K562 (cell line): ENCODE measurements around the gene SLC16A5. TPM values are rescaled to one million over a fixed set of nuclear protein-coding genes. Genes with fewer than 3 reads are reported as not detected.
A peak's percentile ranks its signal among the peaks of the same experiment; 100 is the strongest.

Source experiments
- ATAC-seq: fragments of 200-7000 bp; cut with Tn5 transposase; 3 replicates; pipeline ENCODE4 v1.9.1; 2020; ENCODE audit warnings: moderate library complexity
- BruUV-seq: library from RNA; stranded (reverse); fragments of 400-500 nt; replicated peaks from 2 replicates; lab custom pipeline; 2021; lab: Mats Ljungman, UMichigan
- CTCF ChIA-PET: fragments of 300-600 bp; formaldehyde crosslinking; extraction: SDS; loops from one replicate; lab custom pipeline; 2021; ENCODE audit warnings: low intra/inter-chr PET ratio; lab: Yijun Ruan, JAX
- POLR2A ChIA-PET: fragments of 300-600, 350-650 bp; sonication (Branson Sonifier 250); formaldehyde crosslinking; extraction: SDS; loops from one replicate; lab custom pipeline; 2021; ENCODE audit warnings: antibody characterized with exemption, inconsistent platforms; lab: Yijun Ruan, JAX
- DNase-seq, 4 experiments: peaks; one replicate each; pipeline versions ENCODE4 v3.0.0 to v3.0.0-alpha.2; 2011 to 2018; ENCODE audit warnings: low spot score in 3 of 4, mixed read lengths in 3 of 4; ENCODE audit errors: extremely low read depth in 1 of 4
- FAIRE-seq: peaks from 2 replicates; lab custom pipeline; 2011; peaks lifted over from hg19 to GRCh38; lab: Jason Lieb, UNC
- H2AFZ ChIP-seq: 2 replicates; pipeline ENCODE4 v1.6.0; 2011; ENCODE audit warnings: low read depth, low read length, control low read depth, inconsistent platforms
- H3K27ac ChIP-seq: fragments of 200-600 bp; 3 replicates; pipeline ENCODE4 v1.8.0; 2011; ENCODE audit warnings: low read depth, mild to moderate bottlenecking, control low read depth, inconsistent platforms, low read length, moderate library complexity, mixed read lengths; ENCODE audit errors: extremely low read depth
- H3K27me3 ChIP-seq, 2 experiments: fragments of 300-600 bp in 1 of 2; 2 replicates in 1 of 2; 3 replicates in 1 of 2; pipeline versions ENCODE4 v1.6.0 to v1.8.0; 2011; ENCODE audit warnings: inconsistent platforms in 2 of 2, low read length in 2 of 2, mild to moderate bottlenecking in 1 of 2, mixed read lengths in 1 of 2, moderate library complexity in 1 of 2; ENCODE audit not compliant: control insufficient read depth in 2 of 2, insufficient read depth in 2 of 2
- H3K36me3 ChIP-seq: fragments of 300-600 bp; 3 replicates; pipeline ENCODE4 v1.8.0; 2011; ENCODE audit warnings: mild to moderate bottlenecking, low read length, inconsistent platforms; ENCODE audit not compliant: control insufficient read depth, insufficient read depth
- H3K4me1 ChIP-seq, 2 experiments: fragments of 200-600 bp in 1 of 2; replicated peaks in 1 of 2; 2 replicates in 1 of 2; 3 replicates in 1 of 2; pipeline versions ENCODE4 v1.5.1 to v1.8.0; 2011; ENCODE audit warnings: inconsistent platforms in 2 of 2, low read length in 2 of 2, mild to moderate bottlenecking in 1 of 2, mixed read lengths in 1 of 2, moderate library complexity in 1 of 2; ENCODE audit not compliant: control insufficient read depth in 2 of 2, insufficient read depth in 2 of 2
- H3K4me2 ChIP-seq: 2 replicates; pipeline ENCODE4 v1.6.1; 2011; ENCODE audit warnings: low read length, control low read depth, inconsistent platforms, mixed read lengths; ENCODE audit not compliant: insufficient read depth
- H3K4me3 ChIP-seq: fragments of 200-600 bp; sonication (generic), shearing (Covaris generic); 2 replicates; pipeline ENCODE4 v1.5.1; 2016; ENCODE audit warnings: control low read depth, inconsistent platforms
- H3K79me2 ChIP-seq: fragments of 200-600 bp; 3 replicates; pipeline ENCODE4 v1.8.0; 2011; ENCODE audit warnings: low read length, inconsistent platforms; ENCODE audit not compliant: control insufficient read depth, insufficient read depth
- H3K9ac ChIP-seq, 2 experiments: 2 replicates each; pipeline versions ENCODE4 v1.6.0 to v1.6.1; 2011; ENCODE audit warnings: low read depth in 2 of 2, low read length in 2 of 2, control low read depth in 1 of 2, inconsistent platforms in 1 of 2, mild to moderate bottlenecking in 1 of 2, mixed read lengths in 1 of 2; ENCODE audit not compliant: insufficient read depth in 1 of 2
- H3K9me1 ChIP-seq: one replicate; pipeline ENCODE4 v1.6.0; 2011; ENCODE audit warnings: inconsistent platforms, mild to moderate bottlenecking, low read length, moderate library complexity; ENCODE audit not compliant: control insufficient read depth, insufficient read depth
- H3K9me3 ChIP-seq: replicated peaks from 2 replicates; pipeline ENCODE4 v1.5.1; 2011; ENCODE audit warnings: low read depth, low read length, inconsistent platforms; ENCODE audit not compliant: control insufficient read depth, insufficient read depth
- H4K20me1 ChIP-seq: replicated peaks from 2 replicates; pipeline ENCODE4 v1.6.1; 2011; ENCODE audit warnings: low read length, inconsistent platforms, mixed read lengths; ENCODE audit not compliant: control insufficient read depth, insufficient read depth
- C11orf30 ChIP-seq: fragments of 450-650 bp; IDR thresholded peaks from 2 replicates; pipeline ENCODE4 v1.6.1; 2016; ENCODE audit warnings: low read depth, mild to moderate bottlenecking
- JUN ChIP-seq, 2 experiments: sonication (generic) in 1 of 2; formaldehyde crosslinking in 1 of 2; IDR thresholded peaks; 2 replicates each; pipeline versions ENCODE4 v1.6.1 to v1.8.0; 2012 to 2022; ENCODE audit warnings: borderline replicate concordance in 2 of 2, mild to moderate bottlenecking in 2 of 2, improper control_type of control experiment in 1 of 2, low read depth in 1 of 2, low read length in 1 of 2, missing genetic modification reagents in 1 of 2
- MAFK ChIP-seq: IDR thresholded peaks from 2 replicates; pipeline ENCODE4 v1.6.1; 2011; ENCODE audit warnings: low read length, improper control_type of control experiment
- ZNF324 ChIP-seq: fragments of 250-450 bp; sonication (Bioruptor Pico); IDR thresholded peaks from 2 replicates; pipeline ENCODE4 v1.4.0; 2020; ENCODE audit warnings: mild to moderate bottlenecking
- WGBS: fragments of 100-300 bp; shearing (Covaris generic); methylation state at CpG from one replicate; pipeline ENCODE4 v1.1.6; 2016; ENCODE audit warnings: low coverage, mixed read lengths; ENCODE audit not compliant: insufficient coverage; ENCODE audit errors: missing lambda C conversion rate; 5-methylcytosine and 5-hydroxymethylcytosine counted together
- in situ Hi-C: fragments of 300-500 bp; cut with MboI; formaldehyde crosslinking; loops from 4 replicates; pipeline ENCODE4 v1.15.0; 2018; ENCODE audit warnings: inconsistent platforms, mixed read lengths
- intact Hi-C: fragments of 100-400 bp; cut with micrococcal nuclease; formaldehyde crosslinking; loops from 2 replicates; pipeline ENCODE4 v1.14.2; 2022
- polyA plus RNA-seq, 8 experiments: library from polyadenylated mRNA; depleted of rRNA in 4 of 8; stranded (reverse) in 5 of 8; unstranded in 3 of 8; fragments of >200 nt; fragmentation: Nextera tagmentation in 2 of 8; fragmentation: Illumina TruSeq in 1 of 8; extraction: Ambion mirVana in 2 of 8; extraction: Trizol in 1 of 8; gene quantifications; 2 replicates each; pipeline versions ENCODE4 v1.2.1 to v1.2.3, GENCODE V29; 2011 to 2014; ENCODE audit warnings: inconsistent platforms in 1 of 8, missing spikeins in 1 of 8
- total RNA-seq, 7 experiments: library from RNA; depleted of rRNA in 6 of 7; stranded (reverse); fragments of >200 nt in 6 of 7; fragmentation: Illumina TruSeq in 2 of 7; extraction: Trizol in 2 of 7; gene quantifications; 2 replicates each; pipeline versions ENCODE4 v1.2.1 to v1.2.3, GENCODE V29; 2011 to 2021; ENCODE audit warnings: low replicate concordance in 1 of 7
- TF ChIP-seq, protein P1 (sequence below), 2 experiments: fragments of 450-650 bp in 1 of 2; sonication (generic) in 1 of 2; formaldehyde crosslinking in 1 of 2; IDR thresholded peaks in 1 of 2; conservative IDR thresholded peaks in 1 of 2; 2 replicates each; pipeline versions ENCODE4 v1.6.1 to v1.8.1; 2016 to 2023; ENCODE audit warnings: mild to moderate bottlenecking in 2 of 2, moderate library complexity in 2 of 2, inconsistent platforms in 1 of 2, missing genetic modification reagents in 1 of 2
- TF ChIP-seq, protein P2 (sequence below): sonication (generic); formaldehyde crosslinking; IDR thresholded peaks from 2 replicates; pipeline ENCODE4 v1.9.0; 2022; ENCODE audit warnings: mild to moderate bottlenecking, missing genetic modification reagents
- TF ChIP-seq, protein P3 (sequence below), 2 experiments: IDR thresholded peaks; 2 replicates each; pipeline ENCODE4 v1.6.1; 2012; ENCODE audit warnings: improper control_type of control experiment in 2 of 2, low read depth in 2 of 2, low read length in 2 of 2, borderline replicate concordance in 1 of 2
- TF ChIP-seq, protein P4 (sequence below): sonication (generic); formaldehyde crosslinking; IDR thresholded peaks from 2 replicates; pipeline ENCODE4 v1.8.0; 2022; ENCODE audit warnings: missing genetic modification reagents, mild to moderate bottlenecking, borderline replicate concordance

SLC16A5 gene
- total and polyA plus RNA-seq, 9 of the 15 experiments (the other 6 are each of a cell fraction or from before 2014, with no cell fraction given), result 0.06 to 2.6 (median 0.91) TPM

DNA sequence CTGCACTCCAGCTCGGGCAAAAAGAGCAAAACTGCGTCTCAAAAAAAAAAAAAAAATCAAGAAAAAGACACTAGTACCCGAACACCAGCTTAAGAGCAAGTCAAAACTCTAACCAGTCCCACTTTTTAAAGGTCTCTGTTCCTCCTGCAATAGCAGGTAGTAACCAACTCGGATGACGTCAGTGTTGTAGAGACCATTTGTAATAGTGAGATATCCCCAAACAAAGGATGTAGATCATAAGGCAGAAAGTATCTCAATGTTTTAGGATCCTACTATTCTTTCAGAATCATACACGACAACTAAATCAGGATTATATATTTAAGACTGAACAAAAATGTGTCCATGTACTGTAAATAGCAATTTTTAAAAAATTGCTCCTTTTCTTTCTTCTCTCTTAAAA is 64.2 kb downstream of the SLC16A5 start (continued):
- TF ChIP-seq, protein P1, sequence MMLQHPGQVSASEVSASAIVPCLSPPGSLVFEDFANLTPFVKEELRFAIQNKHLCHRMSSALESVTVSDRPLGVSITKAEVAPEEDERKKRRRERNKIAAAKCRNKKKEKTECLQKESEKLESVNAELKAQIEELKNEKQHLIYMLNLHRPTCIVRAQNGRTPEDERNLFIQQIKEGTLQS (IDR thresholded peaks at IDR 0.05), result peak; percentile 95
- TF ChIP-seq, protein P1 (CRISPR knock-in tag; conservative IDR thresholded peaks at IDR 0.05), result no peak
- TF ChIP-seq ZNF324 (CRISPR knock-in tag) (no peak), MAFK (no peak), JUN (IDR thresholded peaks at IDR 0.05; ENCODE audit: borderline replicate concordance, low read depth, low read length) (peak; percentile 66), JUN (CRISPR knock-in tag; IDR thresholded peaks at IDR 0.05; ENCODE audit: borderline replicate concordance) (no peak)
- TF ChIP-seq, protein P2, sequence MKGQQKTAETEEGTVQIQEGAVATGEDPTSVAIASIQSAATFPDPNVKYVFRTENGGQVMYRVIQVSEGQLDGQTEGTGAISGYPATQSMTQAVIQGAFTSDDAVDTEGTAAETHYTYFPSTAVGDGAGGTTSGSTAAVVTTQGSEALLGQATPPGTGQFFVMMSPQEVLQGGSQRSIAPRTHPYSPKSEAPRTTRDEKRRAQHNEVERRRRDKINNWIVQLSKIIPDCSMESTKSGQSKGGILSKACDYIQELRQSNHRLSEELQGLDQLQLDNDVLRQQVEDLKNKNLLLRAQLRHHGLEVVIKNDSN (CRISPR knock-in tag), result no peak
- TF ChIP-seq, all 486 proteins: peak for 9

DNA sequence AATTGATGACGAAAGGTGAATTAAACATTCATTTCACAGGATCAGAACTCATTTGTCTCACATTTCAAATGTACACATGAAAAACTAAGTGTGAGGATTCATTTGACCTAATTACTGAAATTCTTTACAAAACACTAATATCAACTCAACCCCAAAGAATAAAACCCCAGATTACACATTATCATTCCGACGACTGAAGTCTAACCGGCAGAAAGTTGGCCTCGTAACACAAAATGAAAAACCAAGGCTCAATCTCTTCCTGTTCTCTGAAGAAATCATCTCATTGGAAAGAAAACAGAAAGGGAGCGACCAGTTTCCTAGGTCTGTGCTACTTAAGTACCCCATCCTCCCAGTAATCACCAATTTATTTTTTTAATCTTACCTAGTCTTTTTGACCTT is 64.8 kb downstream of the SLC16A5 start:
- FAIRE-seq (no peak), ATAC-seq (no peak), DNase-seq (no peak)
- Histone ChIP-seq H3K79me2 (peaks cover 73% of the 10 kb centered on the region), H3K4me3 (peak overlapping the region; percentile 98), H3K9ac (peak overlapping the region in 1 of 2 experiments; percentile 94; a peak in 3 of 4 replicates), H3K4me1 (peaks cover 15 to 20% of the 10 kb centered on the region in 2 experiments), H3K36me3 (peaks cover 35% of the 10 kb centered on the region), H4K20me1 (peaks cover 11% of the 10 kb centered on the region; the same call in 1 of the 2 replicates), H3K9me3 (no peaks in the 10 kb centered on the region), H2AFZ (no peak overlapping the region), H3K27me3 (no peaks in the 10 kb centered on the region), H3K4me2 (peak overlapping the region; percentile 95), H3K9me1 (no peaks in the 10 kb centered on the region), H3K27ac (peak overlapping the region; percentile 94)
- CTCF ChIA-PET, result interaction anchor here (0.6 kb wide), 1 partner anchor 92 kb away, joined by 4 read pairs; no protein-coding TSS in a partner anchor
- POLR2A ChIA-PET, result interaction anchor here (0.9 to 1.1 kb wide), 3 partner anchors 18 to 95 kb away, joined by 3 to 4 read pairs (median 3); no protein-coding TSS in a partner anchor
- in situ Hi-C loops, result no loop called here
- 2% methylated on average over 6 of the region's 6 CpGs for WGBS
- intact Hi-C loops, result loop anchor here (5.0 kb wide), 1 partner anchor 50 kb away; no protein-coding TSS in a partner anchor
- TSS peak; percentile 53 for BruUV-seq
- TF ChIP-seq, protein P3, sequence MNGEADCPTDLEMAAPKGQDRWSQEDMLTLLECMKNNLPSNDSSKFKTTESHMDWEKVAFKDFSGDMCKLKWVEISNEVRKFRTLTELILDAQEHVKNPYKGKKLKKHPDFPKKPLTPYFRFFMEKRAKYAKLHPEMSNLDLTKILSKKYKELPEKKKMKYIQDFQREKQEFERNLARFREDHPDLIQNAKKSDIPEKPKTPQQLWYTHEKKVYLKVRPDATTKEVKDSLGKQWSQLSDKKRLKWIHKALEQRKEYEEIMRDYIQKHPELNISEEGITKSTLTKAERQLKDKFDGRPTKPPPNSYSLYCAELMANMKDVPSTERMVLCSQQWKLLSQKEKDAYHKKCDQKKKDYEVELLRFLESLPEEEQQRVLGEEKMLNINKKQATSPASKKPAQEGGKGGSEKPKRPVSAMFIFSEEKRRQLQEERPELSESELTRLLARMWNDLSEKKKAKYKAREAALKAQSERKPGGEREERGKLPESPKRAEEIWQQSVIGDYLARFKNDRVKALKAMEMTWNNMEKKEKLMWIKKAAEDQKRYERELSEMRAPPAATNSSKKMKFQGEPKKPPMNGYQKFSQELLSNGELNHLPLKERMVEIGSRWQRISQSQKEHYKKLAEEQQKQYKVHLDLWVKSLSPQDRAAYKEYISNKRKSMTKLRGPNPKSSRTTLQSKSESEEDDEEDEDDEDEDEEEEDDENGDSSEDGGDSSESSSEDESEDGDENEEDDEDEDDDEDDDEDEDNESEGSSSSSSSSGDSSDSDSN (IDR thresholded peaks at IDR 0.05; ENCODE audit: borderline replicate concordance in 1 of 2, low read depth in 2 of 2, low read length in 2 of 2), result no peak
- TF ChIP-seq, protein P4, sequence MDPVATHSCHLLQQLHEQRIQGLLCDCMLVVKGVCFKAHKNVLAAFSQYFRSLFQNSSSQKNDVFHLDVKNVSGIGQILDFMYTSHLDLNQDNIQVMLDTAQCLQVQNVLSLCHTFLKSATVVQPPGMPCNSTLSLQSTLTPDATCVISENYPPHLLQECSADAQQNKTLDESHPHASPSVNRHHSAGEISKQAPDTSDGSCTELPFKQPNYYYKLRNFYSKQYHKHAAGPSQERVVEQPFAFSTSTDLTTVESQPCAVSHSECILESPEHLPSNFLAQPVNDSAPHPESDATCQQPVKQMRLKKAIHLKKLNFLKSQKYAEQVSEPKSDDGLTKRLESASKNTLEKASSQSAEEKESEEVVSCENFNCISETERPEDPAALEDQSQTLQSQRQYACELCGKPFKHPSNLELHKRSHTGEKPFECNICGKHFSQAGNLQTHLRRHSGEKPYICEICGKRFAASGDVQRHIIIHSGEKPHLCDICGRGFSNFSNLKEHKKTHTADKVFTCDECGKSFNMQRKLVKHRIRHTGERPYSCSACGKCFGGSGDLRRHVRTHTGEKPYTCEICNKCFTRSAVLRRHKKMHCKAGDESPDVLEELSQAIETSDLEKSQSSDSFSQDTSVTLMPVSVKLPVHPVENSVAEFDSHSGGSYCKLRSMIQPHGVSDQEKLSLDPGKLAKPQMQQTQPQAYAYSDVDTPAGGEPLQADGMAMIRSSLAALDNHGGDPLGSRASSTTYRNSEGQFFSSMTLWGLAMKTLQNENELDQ (CRISPR knock-in tag), result no peak
- TF ChIP-seq C11orf30, result no peak
